GM19025 (cell line): ENCODE results near the gene PANK1.

Experiments
- ATAC-seq: cut with Tn5 transposase; IDR thresholded peaks from one replicate; pipeline ENCODE4 v1.9.1; 2021; ENCODE audit warnings: mild to moderate bottlenecking, low read depth, moderate library complexity; ENCODE audit not compliant: unreplicated experiment

PANK1 gene

GRCh38 chr10:89543841-89544240 is 101.2 kb downstream of the PANK1 start:
- no peak for ATAC-seq

GRCh38 chr10:89540420-89540949 is 104.6 kb downstream of the PANK1 start:
- no peak for ATAC-seq

- ATAC-seq: no peak
Measured at GRCh38 chr10:89537364-89537763, 107.7 kb downstream of the PANK1 start.

- ATAC-seq: no peak
Measured at GRCh38 chr10:89536013-89536354, 109.1 kb downstream of the PANK1 start.

GRCh38 chr10:89535171-89536012 is 109.7 kb downstream of the PANK1 start, which contains the start of gene SLC16A12:
Gene SLC16A12, minus strand, starts transcription at chr10:89535594. Its CDS starts 73,016 bp downstream, at chr10:89462578.
- no peak for ATAC-seq

GRCh38 chr10:89534826-89535166 is 110.2 kb downstream of the PANK1 start:
- no peak for ATAC-seq
